Spleen (tissue), 11 donors: ENCODE results near the gene SMARCAL1. TPM values are rescaled to one million over a fixed set of nuclear protein-coding genes. Genes with fewer than 3 reads are reported as not detected.

Experiments used
- DNase-seq: peaks from one replicate; pipeline ENCODE4 v3.0.0-alpha.2; 2020
- H3K27ac ChIP-seq, 8 donors: fragments of 200-600 bp; sonication (generic) in 7 of 8; 1 replicate in 4 of 8; 2 replicates in 4 of 8; pipeline versions ENCODE4 v1.5.0 to v1.8.0; 2016 to 2021; ENCODE audit warnings: inconsistent platforms in 4 of 8, mild to moderate bottlenecking in 4 of 8, moderate library complexity in 1 of 8
- H3K27me3 ChIP-seq, 7 donors: fragments of 200-600 bp; sonication (generic) in 6 of 7; replicated peaks in 1 of 7; 1 replicate in 4 of 7; 2 replicates in 3 of 7; pipeline versions ENCODE4 v1.5.0 to v1.8.0; 2016 to 2021; ENCODE audit warnings: inconsistent platforms in 3 of 7, mild to moderate bottlenecking in 1 of 7
- H3K36me3 ChIP-seq, 6 donors: fragments of 200-600 bp; sonication (generic) in 5 of 6; 1 replicate in 4 of 6; 2 replicates in 2 of 6; pipeline versions ENCODE4 v1.5.0 to v1.8.0; 2016 to 2021; ENCODE audit warnings: inconsistent platforms in 2 of 6
- H3K4me1 ChIP-seq, 6 donors: fragments of 200-600 bp; sonication (generic) in 5 of 6; 1 replicate in 3 of 6; 2 replicates in 3 of 6; pipeline versions ENCODE4 v1.5.0 to v1.8.0; 2016 to 2021; ENCODE audit warnings: inconsistent platforms in 3 of 6
- H3K4me3 ChIP-seq, 8 donors: fragments of 200-600 bp; sonication (generic) in 7 of 8; 1 replicate in 4 of 8; 2 replicates in 4 of 8; pipeline versions ENCODE4 v1.5.0 to v1.8.0; 2016 to 2021; ENCODE audit warnings: inconsistent platforms in 4 of 8, mild to moderate bottlenecking in 4 of 8, moderate library complexity in 2 of 8
- H3K9me3 ChIP-seq, 8 donors: fragments of 200-600 bp; sonication (generic) in 7 of 8; 1 replicate in 4 of 8; 2 replicates in 4 of 8; pipeline versions ENCODE4 v1.5.0 to v1.8.0; 2016 to 2021; ENCODE audit warnings: inconsistent platforms in 4 of 8
- POLR2A ChIP-seq, 3 donors: fragments of 450-650 bp; IDR thresholded peaks; one replicate each; pipeline ENCODE4 v1.5.1; 2017; ENCODE audit warnings: antibody characterized with exemption in 3 of 3, mild to moderate bottlenecking in 1 of 3
- POLR2AphosphoS5 ChIP-seq, 3 donors: sonication (generic); formaldehyde crosslinking; IDR thresholded peaks; one replicate each; pipeline ENCODE4 v1.5.1; 2017; ENCODE audit warnings: antibody characterized with exemption in 3 of 3
- WGBS, 5 donors: extraction: QIAGEN DNeasy Blood & Tissue Kit in 3 of 5; methylation state at CpG; one replicate each; pipeline versions ENCODE4 v1.1.5 to v1.1.7; 2013 to 2018; 5-methylcytosine and 5-hydroxymethylcytosine counted together
- intact Hi-C: fragments of 100-400 bp; cut with DNase I; formaldehyde crosslinking; loops from one replicate; pipeline ENCODE4 v1.15.0; 2023; ENCODE audit warnings: low total_unique reads
- polyA plus RNA-seq, 3 donors: library from polyadenylated mRNA; stranded (reverse); fragments of 200-250 nt; gene quantifications; one replicate each; pipeline ENCODE4 v1.2.1, GENCODE V29; 2013
- total RNA-seq, 7 donors: library from RNA; depleted of rRNA in 3 of 7; stranded (reverse); fragments of >200 nt in 3 of 7; fragmentation: NEBNext Ultra II Directional in 4 of 7; extraction: Animal tissue kit (Norgen Biotek cat#: 25700) in 4 of 7; gene quantifications; one replicate each; pipeline versions ENCODE4 v1.1.0 to v1.2.1, GENCODE V29; 2016 to 2021
- TF ChIP-seq, protein P1 (sequence below), 11 experiments: fragments of 200-600 bp in 7 of 11; fragments of 450-650 bp in 4 of 11; sonication (generic) in 4 of 11; IDR thresholded peaks in 8 of 11; conservative IDR thresholded peaks in 3 of 11; 1 replicate in 7 of 11; 2 replicates in 4 of 11; pipeline versions ENCODE4 v1.4.0 to v1.8.0; 2016 to 2021; ENCODE audit warnings: antibody characterized with exemption in 11 of 11, inconsistent platforms in 4 of 11, mild to moderate bottlenecking in 1 of 11
- donor health status: healthy with polysubstance abuse.
- donor health status: DM: no; HTN: no; CAD: no; lungs with moderate emphysema.
- donor health status: DM: no; HTN: no; CAD: no.
- donor health status: Bipolar disorder and iron deficiency.
- donor health status: healthy.
- donor health status: DM: no; HTN: no; CAD: no.
- donor health status: DM: yes; HTN: yes; CAD: no.

SMARCAL1 gene
- total and polyA plus RNA-seq, 10 donors, result 7.3 to 34.9 (median 24.6) TPM

DNA sequence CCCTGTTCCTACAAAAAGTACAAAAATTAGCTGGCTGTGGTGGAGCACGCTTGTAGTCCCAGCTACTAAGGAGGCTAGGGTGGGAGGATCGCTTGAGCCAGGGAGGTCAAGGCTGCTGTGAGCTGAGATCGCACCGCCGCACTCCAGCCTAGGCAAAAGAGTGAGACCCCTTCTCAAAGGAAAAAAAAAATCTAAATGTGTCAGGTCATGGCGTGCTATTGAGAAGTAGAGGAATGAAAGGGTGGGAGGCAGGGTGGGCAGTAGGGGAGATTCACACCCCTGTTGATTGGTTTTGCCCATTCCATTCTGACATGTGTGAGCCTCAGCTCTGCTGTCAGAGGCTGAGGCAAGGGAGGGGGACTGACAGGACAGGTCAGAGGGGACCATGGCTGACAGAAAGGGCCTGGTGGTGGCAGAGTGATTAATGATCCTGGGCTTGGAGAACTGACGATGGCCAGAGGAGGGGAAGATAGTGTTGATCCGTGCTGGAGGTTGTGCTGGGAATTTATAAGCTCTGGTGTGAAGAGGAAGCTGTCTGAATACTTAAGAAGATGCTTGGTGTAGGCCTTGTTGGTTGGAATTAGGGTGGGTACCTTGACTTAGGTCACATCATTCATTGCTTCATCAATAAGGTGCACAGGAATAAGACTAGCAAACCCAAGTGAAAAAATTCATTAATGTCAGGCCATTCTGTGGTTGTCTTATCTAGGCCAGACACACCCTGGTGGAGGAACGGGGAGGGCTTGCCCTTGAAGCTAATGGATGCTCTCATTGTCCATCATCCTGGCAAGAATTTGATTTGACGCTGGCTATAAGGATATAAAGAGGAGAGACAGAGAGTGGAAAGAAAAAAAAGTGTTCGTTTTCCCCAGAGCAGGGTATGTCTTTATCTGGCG lies 19.1 kb upstream of the SMARCAL1 start:
- no peaks in the 10 kb centered on the region for H3K27me3 ChIP-seq
- H3K27ac ChIP-seq, result no peak overlapping the region
- H3K4me3 ChIP-seq, result no peak overlapping the region
- WGBS, 5 donors, result 82 to 91% (median 85%) methylated on average over 12 of the region's 12 CpGs
- intact Hi-C loops, result no loop called here
- H3K9me3 ChIP-seq, result no peaks in the 10 kb centered on the region
- no peak for DNase-seq
- no peaks in the 10 kb centered on the region for H3K4me1 ChIP-seq
- no peaks in the 10 kb centered on the region for H3K36me3 ChIP-seq
- TF ChIP-seq POLR2A (IDR thresholded peaks at IDR 0.05) (no peak), POLR2AphosphoS5 (IDR thresholded peaks at IDR 0.05) (no peak)
- TF ChIP-seq, protein P1, sequence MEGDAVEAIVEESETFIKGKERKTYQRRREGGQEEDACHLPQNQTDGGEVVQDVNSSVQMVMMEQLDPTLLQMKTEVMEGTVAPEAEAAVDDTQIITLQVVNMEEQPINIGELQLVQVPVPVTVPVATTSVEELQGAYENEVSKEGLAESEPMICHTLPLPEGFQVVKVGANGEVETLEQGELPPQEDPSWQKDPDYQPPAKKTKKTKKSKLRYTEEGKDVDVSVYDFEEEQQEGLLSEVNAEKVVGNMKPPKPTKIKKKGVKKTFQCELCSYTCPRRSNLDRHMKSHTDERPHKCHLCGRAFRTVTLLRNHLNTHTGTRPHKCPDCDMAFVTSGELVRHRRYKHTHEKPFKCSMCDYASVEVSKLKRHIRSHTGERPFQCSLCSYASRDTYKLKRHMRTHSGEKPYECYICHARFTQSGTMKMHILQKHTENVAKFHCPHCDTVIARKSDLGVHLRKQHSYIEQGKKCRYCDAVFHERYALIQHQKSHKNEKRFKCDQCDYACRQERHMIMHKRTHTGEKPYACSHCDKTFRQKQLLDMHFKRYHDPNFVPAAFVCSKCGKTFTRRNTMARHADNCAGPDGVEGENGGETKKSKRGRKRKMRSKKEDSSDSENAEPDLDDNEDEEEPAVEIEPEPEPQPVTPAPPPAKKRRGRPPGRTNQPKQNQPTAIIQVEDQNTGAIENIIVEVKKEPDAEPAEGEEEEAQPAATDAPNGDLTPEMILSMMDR (IDR thresholded peaks at IDR 0.05 in 8 of 11, conservative IDR thresholded peaks at IDR 0.05 in 3 of 11), result no peak

DNA sequence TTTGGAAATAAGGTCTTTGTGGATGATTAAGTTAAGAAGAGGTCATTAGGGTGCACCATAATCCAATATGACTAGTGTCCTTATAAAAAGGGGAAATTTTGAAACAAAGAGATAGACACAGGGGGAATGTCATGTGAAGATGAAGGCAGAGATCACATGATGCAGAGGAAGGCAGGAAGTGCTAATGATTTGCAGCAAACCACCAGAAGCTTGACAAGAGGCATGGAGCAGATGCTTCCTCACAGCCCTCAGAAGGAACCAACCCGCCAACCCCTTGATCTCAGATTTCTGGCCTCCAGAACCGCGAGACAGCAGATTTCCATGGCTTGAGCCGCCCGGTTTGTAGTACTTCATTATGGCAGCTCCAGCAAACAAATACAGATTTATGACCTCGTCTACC lies 17.4 kb upstream of the SMARCAL1 start:
- no peaks in the 10 kb centered on the region for H3K9me3 ChIP-seq
- H3K27ac ChIP-seq, result no peak overlapping the region
- no peak for DNase-seq
- TF ChIP-seq, protein P1 (IDR thresholded peaks at IDR 0.05 in 8 of 11, conservative IDR thresholded peaks at IDR 0.05 in 3 of 11), result no peak
- TF ChIP-seq POLR2AphosphoS5 (IDR thresholded peaks at IDR 0.05) (no peak), POLR2A (IDR thresholded peaks at IDR 0.05) (no peak)
- WGBS, 5 donors, result 34 to 59% (median 50%) methylated on average over 6 of the region's 6 CpGs
- no peaks in the 10 kb centered on the region for H3K36me3 ChIP-seq
- no peak overlapping the region for H3K4me3 ChIP-seq
- H3K27me3 ChIP-seq, result no peaks in the 10 kb centered on the region
- intact Hi-C loops, result no loop called here
- H3K4me1 ChIP-seq, result no peaks in the 10 kb centered on the region

GRCh38 chr2:216399621-216400020 lies 12.7 kb upstream of the SMARCAL1 start:
- no peak for DNase-seq
- WGBS, 5 donors, result 29 to 71% (median 57%) methylated on average over 1 of the region's 1 CpG
- Histone ChIP-seq H3K27ac (no peak overlapping the region), H3K9me3 (no peaks in the 10 kb centered on the region), H3K4me3 (no peak overlapping the region), H3K27me3 (no peaks in the 10 kb centered on the region), H3K4me1 (no peaks in the 10 kb centered on the region), H3K36me3 (no peaks in the 10 kb centered on the region)
- intact Hi-C loops, result no loop called here
- TF ChIP-seq POLR2A (IDR thresholded peaks at IDR 0.05) (no peak), POLR2AphosphoS5 (IDR thresholded peaks at IDR 0.05) (no peak)
- TF ChIP-seq, protein P1 (IDR thresholded peaks at IDR 0.05 in 8 of 11, conservative IDR thresholded peaks at IDR 0.05 in 3 of 11), result no peak

DNA sequence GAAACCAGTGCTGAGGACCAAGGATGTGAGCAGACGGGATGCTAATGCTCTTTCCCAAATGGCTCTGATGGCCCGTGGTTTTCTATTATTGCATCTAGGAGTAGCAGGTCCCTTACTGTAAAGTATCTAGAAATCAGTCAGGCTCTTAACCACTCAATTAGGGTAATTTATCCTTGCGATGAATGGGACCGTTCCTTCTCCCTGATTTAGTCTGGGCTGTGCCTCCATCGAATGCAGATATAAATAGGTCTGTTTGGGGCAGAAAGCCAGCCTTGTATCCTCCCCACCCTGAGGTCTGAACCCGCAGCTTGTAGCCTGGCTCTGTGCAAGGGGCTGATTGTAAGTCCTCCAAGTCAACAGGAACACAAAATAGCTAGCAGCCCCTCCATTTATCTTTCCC lies 9.5 kb upstream of the SMARCAL1 start:
- no peak overlapping the region for H3K4me3 ChIP-seq
- no peaks in the 10 kb centered on the region for H3K27me3 ChIP-seq
- no peak for DNase-seq
- TF ChIP-seq, protein P1 (IDR thresholded peaks at IDR 0.05 in 8 of 11, conservative IDR thresholded peaks at IDR 0.05 in 3 of 11), result no peak
- TF ChIP-seq POLR2AphosphoS5 (IDR thresholded peaks at IDR 0.05) (no peak), POLR2A (IDR thresholded peaks at IDR 0.05) (no peak)
- no peaks in the 10 kb centered on the region for H3K36me3 ChIP-seq
- H3K9me3 ChIP-seq, result no peaks in the 10 kb centered on the region
- H3K4me1 ChIP-seq, result no peaks in the 10 kb centered on the region
- intact Hi-C loops, result no loop called here
- no peak overlapping the region for H3K27ac ChIP-seq
- 81 to 91% (median 86%) methylated on average over 6 of the region's 6 CpGs for WGBS, 5 donors
